HepG2 (cell line): ENCODE results near the gene NPPC. TPM values are rescaled to one million over a fixed set of nuclear protein-coding genes. Genes with fewer than 3 reads are reported as not detected.

Experiments used
- DNMT3B ChIP-seq: conservative IDR thresholded peaks from 2 replicates; pipeline ENCODE4 v1.6.1; 2016; ENCODE audit warnings: missing biosample characterization, control low read depth
- ESRRA ChIP-seq: sonication (generic); formaldehyde crosslinking; IDR thresholded peaks from 2 replicates; pipeline ENCODE4 v1.5.1; 2020; ENCODE audit warnings: mild to moderate bottlenecking, low read depth, missing genetic modification reagents
- FOXA3 ChIP-seq: IDR thresholded peaks from 2 replicates; pipeline ENCODE4 v1.6.1; 2016; ENCODE audit warnings: missing genetic modification reagents, missing compliant biosample characterization
- FOXK2 ChIP-seq: fragments of 450-650 bp; IDR thresholded peaks from 2 replicates; pipeline ENCODE4 v1.6.1; 2016
- HNRNPUL1 ChIP-seq: fragments of 200-400 bp; formaldehyde crosslinking; IDR thresholded peaks from 2 replicates; pipeline ENCODE4 v1.6.1; 2017; ENCODE audit warnings: low read depth, mild to moderate bottlenecking, low read length, moderate library complexity
- KDM4B ChIP-seq: sonication (generic); formaldehyde crosslinking; IDR thresholded peaks from 2 replicates; pipeline ENCODE4 v1.4.0; 2020; ENCODE audit warnings: missing genetic modification reagents
- MXD4 ChIP-seq: IDR thresholded peaks from 2 replicates; pipeline ENCODE4 v1.6.1; 2016; ENCODE audit warnings: mild to moderate bottlenecking, missing biosample characterization, missing genetic modification reagents
- PRPF4 ChIP-seq: fragments of 200-400 bp; formaldehyde crosslinking; IDR thresholded peaks from 2 replicates; pipeline ENCODE4 v1.6.1; 2016; ENCODE audit warnings: low read length, low read depth; ENCODE audit not compliant: poor library complexity, severe bottlenecking
- ZNF121 ChIP-seq: sonication (generic); formaldehyde crosslinking; IDR thresholded peaks from 2 replicates; pipeline ENCODE4 v1.5.0; 2020; ENCODE audit warnings: mild to moderate bottlenecking, missing genetic modification reagents
- ZNF136 ChIP-seq: sonication (generic); formaldehyde crosslinking; IDR thresholded peaks from 2 replicates; pipeline ENCODE4 v1.8.1; 2022; ENCODE audit warnings: low read depth, mild to moderate bottlenecking, moderate library complexity, missing genetic modification reagents
- ZNF230 ChIP-seq: sonication (generic); formaldehyde crosslinking; IDR thresholded peaks from 2 replicates; pipeline ENCODE4 v1.4.0; 2020; ENCODE audit warnings: mild to moderate bottlenecking, missing genetic modification reagents
- ZNF530 ChIP-seq: sonication (generic); formaldehyde crosslinking; IDR thresholded peaks from 2 replicates; pipeline ENCODE4 v1.5.0; 2020; ENCODE audit warnings: low read depth, mild to moderate bottlenecking, missing genetic modification reagents
- polyA plus RNA-seq, 8 experiments: library from polyadenylated mRNA; depleted of rRNA in 3 of 8; stranded (reverse) in 7 of 8; unstranded in 1 of 8; fragments of >200 nt; fragmentation: Illumina TruSeq in 4 of 8; extraction: Trizol in 4 of 8; gene quantifications; 2 replicates each; pipeline versions ENCODE4 v1.2.1 to v1.2.3, GENCODE V29; 2011 to 2016; ENCODE audit warnings: low read depth in 4 of 8, missing spikeins in 1 of 8, mixed read lengths in 1 of 8; ENCODE audit not compliant: insufficient read depth in 1 of 8
- total RNA-seq, 5 experiments: library from RNA; depleted of rRNA; stranded (reverse); fragments of >200 nt; fragmentation: Illumina TruSeq; extraction: Trizol; gene quantifications; 2 replicates each; pipeline ENCODE4 v1.2.3, GENCODE V29; 2016; ENCODE audit warnings: low read depth in 1 of 5
- TF ChIP-seq, protein P1 (sequence below), 2 experiments: sonication (generic) in 1 of 2; formaldehyde crosslinking in 1 of 2; IDR thresholded peaks; 2 replicates each; pipeline versions ENCODE4 v1.6.1 to v1.9.0; 2014 to 2022; ENCODE audit warnings: antibody characterized with exemption in 1 of 2, borderline replicate concordance in 1 of 2, inconsistent platforms in 1 of 2, low read depth in 1 of 2, missing genetic modification reagents in 1 of 2
- TF ChIP-seq, protein P2 (sequence below): sonication (generic); formaldehyde crosslinking; IDR thresholded peaks from 2 replicates; pipeline ENCODE4; 2020; ENCODE audit warnings: missing genetic modification reagents, mild to moderate bottlenecking, borderline replicate concordance
- TF ChIP-seq, protein P3 (sequence below): sonication (generic); formaldehyde crosslinking; IDR thresholded peaks from 2 replicates; pipeline ENCODE4 v1.4.0; 2020; ENCODE audit warnings: mild to moderate bottlenecking, missing genetic modification reagents, borderline replicate concordance

Gene NPPC
- total and polyA plus RNA-seq, 2 of the 13 experiments (the other 11 are each of a cell fraction or from before 2014, with no cell fraction given), result 0.11 TPM; not detected in 1

DNA sequence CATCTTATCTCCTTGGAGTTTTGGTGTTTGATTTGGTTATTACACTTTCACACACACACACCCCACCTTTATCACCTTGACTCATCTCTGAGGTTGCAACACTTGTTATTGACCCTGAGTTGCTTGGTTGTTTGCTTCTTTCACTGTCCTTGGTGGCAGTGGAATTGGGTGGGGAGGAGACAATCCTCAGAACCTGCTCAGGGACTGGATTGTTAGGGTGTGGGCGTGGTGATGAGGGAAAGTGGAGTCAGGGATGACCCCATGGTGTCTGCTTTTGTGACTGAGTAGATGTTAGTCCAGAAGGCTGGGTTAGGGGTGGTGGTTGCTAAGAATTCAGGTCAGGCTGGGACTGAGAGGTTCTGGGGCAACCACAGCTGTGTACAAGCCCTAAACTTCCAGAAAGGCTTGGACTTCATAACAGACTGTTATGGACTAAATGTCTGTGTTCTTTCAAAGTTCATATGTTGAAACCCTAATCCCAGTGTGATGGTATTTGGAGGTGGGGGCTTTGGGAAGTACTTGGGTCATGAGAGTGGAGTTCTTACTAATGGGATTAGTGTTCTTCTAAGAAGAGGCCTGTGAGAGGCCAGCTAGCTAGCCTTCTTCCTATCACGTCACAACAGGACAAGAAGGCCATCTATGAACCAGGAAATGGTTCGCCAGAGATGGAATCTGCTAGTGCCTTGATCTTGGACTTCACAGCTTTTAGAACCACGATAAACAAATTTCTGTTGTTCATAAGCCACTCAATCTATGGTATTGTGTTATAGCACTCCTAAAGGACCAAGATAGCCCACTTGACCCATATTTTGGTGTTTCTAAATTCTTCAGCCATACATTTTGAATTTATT lies 31.9 kb upstream of the NPPC start (continued):
- TF ChIP-seq, protein P1, sequence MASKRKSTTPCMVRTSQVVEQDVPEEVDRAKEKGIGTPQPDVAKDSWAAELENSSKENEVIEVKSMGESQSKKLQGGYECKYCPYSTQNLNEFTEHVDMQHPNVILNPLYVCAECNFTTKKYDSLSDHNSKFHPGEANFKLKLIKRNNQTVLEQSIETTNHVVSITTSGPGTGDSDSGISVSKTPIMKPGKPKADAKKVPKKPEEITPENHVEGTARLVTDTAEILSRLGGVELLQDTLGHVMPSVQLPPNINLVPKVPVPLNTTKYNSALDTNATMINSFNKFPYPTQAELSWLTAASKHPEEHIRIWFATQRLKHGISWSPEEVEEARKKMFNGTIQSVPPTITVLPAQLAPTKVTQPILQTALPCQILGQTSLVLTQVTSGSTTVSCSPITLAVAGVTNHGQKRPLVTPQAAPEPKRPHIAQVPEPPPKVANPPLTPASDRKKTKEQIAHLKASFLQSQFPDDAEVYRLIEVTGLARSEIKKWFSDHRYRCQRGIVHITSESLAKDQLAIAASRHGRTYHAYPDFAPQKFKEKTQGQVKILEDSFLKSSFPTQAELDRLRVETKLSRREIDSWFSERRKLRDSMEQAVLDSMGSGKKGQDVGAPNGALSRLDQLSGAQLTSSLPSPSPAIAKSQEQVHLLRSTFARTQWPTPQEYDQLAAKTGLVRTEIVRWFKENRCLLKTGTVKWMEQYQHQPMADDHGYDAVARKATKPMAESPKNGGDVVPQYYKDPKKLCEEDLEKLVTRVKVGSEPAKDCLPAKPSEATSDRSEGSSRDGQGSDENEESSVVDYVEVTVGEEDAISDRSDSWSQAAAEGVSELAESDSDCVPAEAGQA (IDR thresholded peaks at IDR 0.05; ENCODE audit: low read depth), result no peak
- TF ChIP-seq, protein P1 (CRISPR knock-in tag; IDR thresholded peaks at IDR 0.05; ENCODE audit: borderline replicate concordance), result no peak
- TF ChIP-seq HNRNPUL1, result no peak
- TF ChIP-seq, protein P2, sequence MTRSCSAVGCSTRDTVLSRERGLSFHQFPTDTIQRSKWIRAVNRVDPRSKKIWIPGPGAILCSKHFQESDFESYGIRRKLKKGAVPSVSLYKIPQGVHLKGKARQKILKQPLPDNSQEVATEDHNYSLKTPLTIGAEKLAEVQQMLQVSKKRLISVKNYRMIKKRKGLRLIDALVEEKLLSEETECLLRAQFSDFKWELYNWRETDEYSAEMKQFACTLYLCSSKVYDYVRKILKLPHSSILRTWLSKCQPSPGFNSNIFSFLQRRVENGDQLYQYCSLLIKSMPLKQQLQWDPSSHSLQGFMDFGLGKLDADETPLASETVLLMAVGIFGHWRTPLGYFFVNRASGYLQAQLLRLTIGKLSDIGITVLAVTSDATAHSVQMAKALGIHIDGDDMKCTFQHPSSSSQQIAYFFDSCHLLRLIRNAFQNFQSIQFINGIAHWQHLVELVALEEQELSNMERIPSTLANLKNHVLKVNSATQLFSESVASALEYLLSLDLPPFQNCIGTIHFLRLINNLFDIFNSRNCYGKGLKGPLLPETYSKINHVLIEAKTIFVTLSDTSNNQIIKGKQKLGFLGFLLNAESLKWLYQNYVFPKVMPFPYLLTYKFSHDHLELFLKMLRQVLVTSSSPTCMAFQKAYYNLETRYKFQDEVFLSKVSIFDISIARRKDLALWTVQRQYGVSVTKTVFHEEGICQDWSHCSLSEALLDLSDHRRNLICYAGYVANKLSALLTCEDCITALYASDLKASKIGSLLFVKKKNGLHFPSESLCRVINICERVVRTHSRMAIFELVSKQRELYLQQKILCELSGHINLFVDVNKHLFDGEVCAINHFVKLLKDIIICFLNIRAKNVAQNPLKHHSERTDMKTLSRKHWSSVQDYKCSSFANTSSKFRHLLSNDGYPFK (CRISPR knock-in tag), result no peak
- TF ChIP-seq PRPF4, result no peak
- no peak for TF ChIP-seq DNMT3B (CRISPR knock-in tag)
- no peak for TF ChIP-seq ZNF530
- no peak for TF ChIP-seq ZNF230 (CRISPR knock-in tag)
- TF ChIP-seq FOXA3 (CRISPR knock-in tag), result peak; percentile 86
- TF ChIP-seq ZNF121 (CRISPR knock-in tag), result no peak
- TF ChIP-seq ZNF136 (CRISPR knock-in tag), result no peak
- TF ChIP-seq MXD4 (CRISPR knock-in tag), result no peak
- no peak for TF ChIP-seq ESRRA (CRISPR knock-in tag)
- TF ChIP-seq, protein P3, sequence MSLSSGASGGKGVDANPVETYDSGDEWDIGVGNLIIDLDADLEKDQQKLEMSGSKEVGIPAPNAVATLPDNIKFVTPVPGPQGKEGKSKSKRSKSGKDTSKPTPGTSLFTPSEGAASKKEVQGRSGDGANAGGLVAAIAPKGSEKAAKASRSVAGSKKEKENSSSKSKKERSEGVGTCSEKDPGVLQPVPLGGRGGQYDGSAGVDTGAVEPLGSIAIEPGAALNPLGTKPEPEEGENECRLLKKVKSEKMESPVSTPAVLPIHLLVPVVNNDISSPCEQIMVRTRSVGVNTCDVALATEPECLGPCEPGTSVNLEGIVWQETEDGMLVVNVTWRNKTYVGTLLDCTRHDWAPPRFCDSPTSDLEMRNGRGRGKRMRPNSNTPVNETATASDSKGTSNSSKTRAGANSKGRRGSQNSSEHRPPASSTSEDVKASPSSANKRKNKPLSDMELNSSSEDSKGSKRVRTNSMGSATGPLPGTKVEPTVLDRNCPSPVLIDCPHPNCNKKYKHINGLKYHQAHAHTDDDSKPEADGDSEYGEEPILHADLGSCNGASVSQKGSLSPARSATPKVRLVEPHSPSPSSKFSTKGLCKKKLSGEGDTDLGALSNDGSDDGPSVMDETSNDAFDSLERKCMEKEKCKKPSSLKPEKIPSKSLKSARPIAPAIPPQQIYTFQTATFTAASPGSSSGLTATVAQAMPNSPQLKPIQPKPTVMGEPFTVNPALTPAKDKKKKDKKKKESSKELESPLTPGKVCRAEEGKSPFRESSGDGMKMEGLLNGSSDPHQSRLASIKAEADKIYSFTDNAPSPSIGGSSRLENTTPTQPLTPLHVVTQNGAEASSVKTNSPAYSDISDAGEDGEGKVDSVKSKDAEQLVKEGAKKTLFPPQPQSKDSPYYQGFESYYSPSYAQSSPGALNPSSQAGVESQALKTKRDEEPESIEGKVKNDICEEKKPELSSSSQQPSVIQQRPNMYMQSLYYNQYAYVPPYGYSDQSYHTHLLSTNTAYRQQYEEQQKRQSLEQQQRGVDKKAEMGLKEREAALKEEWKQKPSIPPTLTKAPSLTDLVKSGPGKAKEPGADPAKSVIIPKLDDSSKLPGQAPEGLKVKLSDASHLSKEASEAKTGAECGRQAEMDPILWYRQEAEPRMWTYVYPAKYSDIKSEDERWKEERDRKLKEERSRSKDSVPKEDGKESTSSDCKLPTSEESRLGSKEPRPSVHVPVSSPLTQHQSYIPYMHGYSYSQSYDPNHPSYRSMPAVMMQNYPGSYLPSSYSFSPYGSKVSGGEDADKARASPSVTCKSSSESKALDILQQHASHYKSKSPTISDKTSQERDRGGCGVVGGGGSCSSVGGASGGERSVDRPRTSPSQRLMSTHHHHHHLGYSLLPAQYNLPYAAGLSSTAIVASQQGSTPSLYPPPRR (CRISPR knock-in tag), result no peak
- TF ChIP-seq KDM4B (CRISPR knock-in tag), result no peak
- no peak for TF ChIP-seq FOXK2
